GM12878 (cell line): Measurements from ENCODE around the gene CHRNA9. TPM values are rescaled to one million over a fixed set of nuclear protein-coding genes. Genes with fewer than 3 reads are reported as not detected.

Experiments used
- ATAC-seq: fragments of 200-7000 bp; cut with Tn5 transposase; 3 replicates; pipeline ENCODE4 v1.9.1; 2020; ENCODE audit warnings: mild to moderate bottlenecking, moderate library complexity
- BruUV-seq: library from RNA; stranded (reverse); fragments of 400-500 nt; replicated peaks from 2 replicates; lab custom pipeline; 2021; lab: Mats Ljungman, UMichigan
- CTCF ChIA-PET: fragments of 300-600 bp; sonication (Branson Sonifier 250); formaldehyde crosslinking; extraction: SDS; loops from one replicate; lab custom pipeline; 2021; ENCODE audit warnings: inconsistent platforms; lab: Yijun Ruan, JAX
- POLR2A ChIA-PET: fragments of 350-600 bp; formaldehyde crosslinking; extraction: SDS; loops from one replicate; lab custom pipeline; 2021; ENCODE audit warnings: inconsistent platforms; lab: Charles Lee
- RAD21 ChIA-PET: fragments of 300-600 bp; sonication (Branson Sonifier 250); formaldehyde crosslinking; loops from one replicate; lab custom pipeline; 2023; ENCODE audit warnings: antibody characterized with exemption; ENCODE audit not compliant: unreplicated experiment; lab: Charles Lee
- SMC1A ChIA-PET: fragments of 300-600 bp; sonication (Branson Sonifier 250); formaldehyde crosslinking; loops from one replicate; lab custom pipeline; 2023; ENCODE audit not compliant: unreplicated experiment, uncharacterized antibody; lab: Charles Lee
- DNase-seq: peaks from one replicate; pipeline ENCODE4 v3.0.0-alpha.2; 2011; ENCODE audit warnings: low read depth, low spot score
- FAIRE-seq: peaks from 3 replicates; lab custom pipeline; 2011; peaks lifted over from hg19 to GRCh38; lab: Jason Lieb, UNC
- H2AFZ ChIP-seq: 2 replicates; pipeline ENCODE4 v1.6.0; 2011; ENCODE audit warnings: low read depth, low read length, control low read depth; ENCODE audit not compliant: control insufficient read depth
- H3K27ac ChIP-seq: 2 replicates; pipeline ENCODE4 v1.5.1; 2011; ENCODE audit warnings: control low read depth; ENCODE audit not compliant: control insufficient read depth, insufficient read depth
- H3K27me3 ChIP-seq, 2 experiments: replicated peaks in 1 of 2; 2 replicates each; pipeline versions ENCODE4 v1.6.0 to v1.6.1; 2011; ENCODE audit warnings: low read length in 1 of 2; ENCODE audit not compliant: control insufficient read depth in 2 of 2, insufficient read depth in 2 of 2
- H3K36me3 ChIP-seq, 2 experiments: 2 replicates each; pipeline ENCODE4 v1.5.1; 2011; ENCODE audit warnings: low read length in 1 of 2; ENCODE audit not compliant: control insufficient read depth in 2 of 2, insufficient read depth in 2 of 2
- H3K4me1 ChIP-seq: 2 replicates; pipeline ENCODE4 v1.6.1; 2011; ENCODE audit warnings: mild to moderate bottlenecking, low read length, moderate library complexity, mixed read lengths; ENCODE audit not compliant: control insufficient read depth, insufficient read depth
- H3K4me2 ChIP-seq: 2 replicates; pipeline ENCODE4 v1.6.0; 2011; ENCODE audit warnings: control low read depth; ENCODE audit not compliant: control insufficient read depth, insufficient read depth
- H3K4me3 ChIP-seq: fragments of 200-600 bp; sonication (generic); 2 replicates; pipeline ENCODE4 v1.5.1; 2016
- H3K79me2 ChIP-seq: 2 replicates; pipeline ENCODE4 v1.6.0; 2011; ENCODE audit warnings: low read length; ENCODE audit not compliant: control insufficient read depth, insufficient read depth
- H3K9ac ChIP-seq: 2 replicates; pipeline ENCODE4 v1.8.0; 2011; ENCODE audit warnings: low read length, control low read depth, mixed read lengths; ENCODE audit not compliant: control insufficient read depth, insufficient read depth
- H3K9me3 ChIP-seq: replicated peaks from 3 replicates; pipeline ENCODE4 v1.5.1; 2011; ENCODE audit warnings: mild to moderate bottlenecking, low read length; ENCODE audit not compliant: control insufficient read depth, insufficient read depth
- H4K20me1 ChIP-seq: 2 replicates; pipeline ENCODE4 v1.6.0; 2011; ENCODE audit not compliant: control insufficient read depth, insufficient read depth
- CREM ChIP-seq: IDR thresholded peaks from 2 replicates; pipeline ENCODE4 v1.6.1; 2014; ENCODE audit warnings: antibody characterized with exemption, low read depth
- DPF2 ChIP-seq: fragments of 450-650 bp; IDR thresholded peaks from 2 replicates; pipeline ENCODE4 v1.6.1; 2017; ENCODE audit warnings: mild to moderate bottlenecking
- EP300 ChIP-seq, 2 experiments: fragments of 150-350 bp in 1 of 2; IDR thresholded peaks; 2 replicates each; pipeline ENCODE4 v1.6.1; 2011 to 2012; ENCODE audit warnings: low read depth in 2 of 2, low read length in 2 of 2, borderline replicate concordance in 1 of 2, improper control_type of control experiment in 1 of 2, inconsistent platforms in 1 of 2; ENCODE audit not compliant: control insufficient read depth in 1 of 2
- FOXK2 ChIP-seq: fragments of 450-650 bp; IDR thresholded peaks from 2 replicates; pipeline ENCODE4 v1.6.1; 2017; ENCODE audit warnings: mild to moderate bottlenecking, moderate library complexity
- GATAD2B ChIP-seq: fragments of 450-650 bp; conservative IDR thresholded peaks from 2 replicates; pipeline ENCODE4 v1.6.1; 2017; ENCODE audit warnings: low read depth, mild to moderate bottlenecking, moderate library complexity
- MXI1 ChIP-seq: fragments of 150-350 bp; IDR thresholded peaks from 2 replicates; pipeline ENCODE4 v1.6.1; 2011; ENCODE audit warnings: low read depth, mild to moderate bottlenecking, inconsistent platforms, low read length, improper control_type of control experiment
- MYB ChIP-seq: fragments of 150-350 bp; IDR thresholded peaks from 2 replicates; pipeline ENCODE4 v1.6.1; 2014; ENCODE audit warnings: mild to moderate bottlenecking, low read depth, low read length, borderline replicate concordance
- NBN ChIP-seq: fragments of 450-650 bp; IDR thresholded peaks from 2 replicates; pipeline ENCODE4 v1.6.1; 2016
- NFXL1 ChIP-seq: fragments of 450-650 bp; IDR thresholded peaks from 2 replicates; pipeline ENCODE4 v1.6.1; 2017; ENCODE audit warnings: antibody characterized with exemption, mild to moderate bottlenecking, borderline replicate concordance
- POU2F2 ChIP-seq: IDR thresholded peaks from 3 replicates; pipeline ENCODE4 v1.6.1; 2011; ENCODE audit warnings: low read depth, mild to moderate bottlenecking, low read length, borderline replicate concordance
- RB1 ChIP-seq: fragments of 450-650 bp; formaldehyde crosslinking; IDR thresholded peaks from 2 replicates; pipeline ENCODE4 v1.6.1; 2017; ENCODE audit warnings: mild to moderate bottlenecking, borderline replicate concordance
- RBBP5 ChIP-seq: fragments of 200-600 bp; sonication (generic); conservative IDR thresholded peaks from 2 replicates; pipeline ENCODE4 v1.6.1; 2016
- RCOR1 ChIP-seq: conservative IDR thresholded peaks from 2 replicates; pipeline ENCODE4 v1.6.1; 2012; ENCODE audit warnings: low read depth, low read length, improper control_type of control experiment
- SMAD5 ChIP-seq: IDR thresholded peaks from 2 replicates; pipeline ENCODE4 v1.6.1; 2016; ENCODE audit warnings: antibody characterized with exemption, low read depth
- WRNIP1 ChIP-seq: IDR thresholded peaks from 2 replicates; pipeline ENCODE4 v1.6.1; 2011; ENCODE audit warnings: low read depth, low read length, improper control_type of control experiment, borderline replicate concordance
- ZNF217 ChIP-seq: fragments of 450-650 bp; IDR thresholded peaks from 2 replicates; pipeline ENCODE4 v1.6.1; 2017; ENCODE audit warnings: antibody characterized with exemption, mild to moderate bottlenecking
- ZNF274 ChIP-seq: IDR thresholded peaks from one replicate; pipeline ENCODE4 v1.8.0; 2011; ENCODE audit not compliant: insufficient read length, insufficient read depth
- WGBS: methylation state at CpG from one replicate; pipeline ENCODE4 v1.1.6; 2016; ENCODE audit warnings: low lambda C conversion rate; ENCODE audit not compliant: insufficient replicate concordance, insufficient coverage; ENCODE audit errors: missing lambda C conversion rate; 5-methylcytosine and 5-hydroxymethylcytosine counted together
- in situ Hi-C: fragments of 300-500 bp; cut with MboI; formaldehyde crosslinking; loops from 9 replicates; pipeline ENCODE4 v1.14.3; 2018; ENCODE audit warnings: mixed read lengths
- intact Hi-C: fragments of 100-400 bp; cut with micrococcal nuclease; formaldehyde crosslinking; loops from one replicate; pipeline ENCODE4 v1.14.2; 2022; ENCODE audit not compliant: unreplicated experiment
- polyA plus RNA-seq, 11 experiments: library from polyadenylated mRNA; depleted of rRNA in 4 of 11; unstranded in 6 of 11; stranded (reverse) in 5 of 11; fragments of >200 nt; fragmentation: Nextera tagmentation in 4 of 11; fragmentation: Illumina TruSeq in 1 of 11; extraction: Ambion mirVana in 4 of 11; extraction: Trizol in 1 of 11; gene quantifications; 1 replicate in 1 of 11; 2 replicates in 10 of 11; pipeline versions ENCODE4 v1.2.1 to v1.2.3, GENCODE V29; 2011 to 2016; ENCODE audit warnings: inconsistent platforms in 2 of 11, missing spikeins in 2 of 11, low read depth in 1 of 11
- total RNA-seq, 4 experiments: library from RNA; depleted of rRNA in 3 of 4; stranded (reverse); fragments of >200 nt in 3 of 4; fragmentation: Illumina TruSeq in 1 of 4; extraction: Trizol in 1 of 4; gene quantifications; 2 replicates each; pipeline versions ENCODE4 v1.2.1 to v1.2.3, GENCODE V29; 2013 to 2021
- TF ChIP-seq, protein P1 (sequence below): fragments of 450-650 bp; IDR thresholded peaks from 2 replicates; pipeline ENCODE4 v1.6.1; 2017; ENCODE audit warnings: mild to moderate bottlenecking, moderate library complexity
- TF ChIP-seq, protein P2 (sequence below): fragments of 450-650 bp; IDR thresholded peaks from 2 replicates; pipeline ENCODE4 v1.6.1; 2014; ENCODE audit warnings: mild to moderate bottlenecking
- TF ChIP-seq, protein P3 (sequence below): IDR thresholded peaks from 2 replicates; pipeline ENCODE4 v1.6.1; 2011; ENCODE audit warnings: borderline replicate concordance, low read depth, mild to moderate bottlenecking, moderate library complexity, mixed read lengths, low read length; ENCODE audit not compliant: insufficient read depth; ENCODE audit errors: extremely low read length

Gene CHRNA9
- total and polyA plus RNA-seq, 10 of the 15 experiments (the other 5 are each of a cell fraction or from before 2014, with no cell fraction given): 0.05 to 0.09 (median 0.08) TPM; not detected in 7

DNA sequence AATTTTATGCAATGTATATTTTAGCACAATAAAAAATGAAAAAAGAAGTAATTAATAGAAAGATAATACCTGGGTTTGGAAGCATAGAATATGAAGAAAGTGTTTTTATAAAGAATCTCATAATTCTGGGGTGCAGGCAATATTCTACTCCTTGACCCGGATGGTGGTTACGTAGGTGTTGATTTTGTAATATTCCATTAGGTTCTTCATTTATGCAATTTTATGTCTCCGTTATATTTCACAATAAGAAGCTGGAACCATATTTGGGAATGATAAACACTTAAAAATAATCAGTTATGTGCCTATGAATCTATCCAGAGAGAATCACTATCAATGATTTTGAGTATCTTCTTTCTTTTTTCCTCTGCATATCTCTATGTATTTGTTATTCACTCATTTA is 38.5 kb downstream of the CHRNA9 start:
- Histone ChIP-seq H3K9me3 (no peaks in the 10 kb centered on the region), H3K4me1 (no peaks in the 10 kb centered on the region), H3K27me3 (no peaks in the 10 kb centered on the region), H3K4me2 (no peak overlapping the region), H3K36me3 (no peaks in the 10 kb centered on the region), H2AFZ (no peak overlapping the region), H3K9ac (no peak overlapping the region), H3K79me2 (no peaks in the 10 kb centered on the region), H3K4me3 (no peak overlapping the region), H4K20me1 (no peaks in the 10 kb centered on the region), H3K27ac (no peak overlapping the region)
- WGBS: 94% methylated on average over 3 of the region's 3 CpGs
- ChIA-PET SMC1A (interaction anchor here (1.0 to 1.5 kb wide), 2 partner anchors 345 to 467 kb away, joined by 3 read pairs; no protein-coding TSS in a partner anchor), POLR2A (no interaction called here), RAD21 (no interaction called here), CTCF (no interaction called here)
- ATAC-seq (no peak), FAIRE-seq (no peak), DNase-seq (no peak)
- intact Hi-C loops: no loop called here
- in situ Hi-C loops: no loop called here
- TF ChIP-seq NFXL1 (no peak), MYB (no peak), NBN (no peak), DPF2 (no peak), FOXK2 (no peak), RBBP5 (no peak), CREM (no peak), EP300 (IDR thresholded peaks at IDR 0.05; ENCODE audit: borderline replicate concordance in 1 of 2, control insufficient read depth in 1 of 2, low read depth in 2 of 2, low read length in 2 of 2) (no peak), RCOR1 (no peak), WRNIP1 (no peak), GATAD2B (no peak), RB1 (no peak), POU2F2 (no peak), SMAD5 (no peak), ZNF217 (no peak), MXI1 (no peak), ZNF274 (no peak)
- TF ChIP-seq, protein P1, sequence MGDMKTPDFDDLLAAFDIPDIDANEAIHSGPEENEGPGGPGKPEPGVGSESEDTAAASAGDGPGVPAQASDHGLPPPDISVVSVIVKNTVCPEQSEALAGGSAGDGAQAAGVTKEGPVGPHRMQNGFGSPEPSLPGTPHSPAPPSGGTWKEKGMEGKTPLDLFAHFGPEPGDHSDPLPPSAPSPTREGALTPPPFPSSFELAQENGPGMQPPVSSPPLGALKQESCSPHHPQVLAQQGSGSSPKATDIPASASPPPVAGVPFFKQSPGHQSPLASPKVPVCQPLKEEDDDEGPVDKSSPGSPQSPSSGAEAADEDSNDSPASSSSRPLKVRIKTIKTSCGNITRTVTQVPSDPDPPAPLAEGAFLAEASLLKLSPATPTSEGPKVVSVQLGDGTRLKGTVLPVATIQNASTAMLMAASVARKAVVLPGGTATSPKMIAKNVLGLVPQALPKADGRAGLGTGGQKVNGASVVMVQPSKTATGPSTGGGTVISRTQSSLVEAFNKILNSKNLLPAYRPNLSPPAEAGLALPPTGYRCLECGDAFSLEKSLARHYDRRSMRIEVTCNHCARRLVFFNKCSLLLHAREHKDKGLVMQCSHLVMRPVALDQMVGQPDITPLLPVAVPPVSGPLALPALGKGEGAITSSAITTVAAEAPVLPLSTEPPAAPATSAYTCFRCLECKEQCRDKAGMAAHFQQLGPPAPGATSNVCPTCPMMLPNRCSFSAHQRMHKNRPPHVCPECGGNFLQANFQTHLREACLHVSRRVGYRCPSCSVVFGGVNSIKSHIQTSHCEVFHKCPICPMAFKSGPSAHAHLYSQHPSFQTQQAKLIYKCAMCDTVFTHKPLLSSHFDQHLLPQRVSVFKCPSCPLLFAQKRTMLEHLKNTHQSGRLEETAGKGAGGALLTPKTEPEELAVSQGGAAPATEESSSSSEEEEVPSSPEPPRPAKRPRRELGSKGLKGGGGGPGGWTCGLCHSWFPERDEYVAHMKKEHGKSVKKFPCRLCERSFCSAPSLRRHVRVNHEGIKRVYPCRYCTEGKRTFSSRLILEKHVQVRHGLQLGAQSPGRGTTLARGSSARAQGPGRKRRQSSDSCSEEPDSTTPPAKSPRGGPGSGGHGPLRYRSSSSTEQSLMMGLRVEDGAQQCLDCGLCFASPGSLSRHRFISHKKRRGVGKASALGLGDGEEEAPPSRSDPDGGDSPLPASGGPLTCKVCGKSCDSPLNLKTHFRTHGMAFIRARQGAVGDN: no peak
- TF ChIP-seq, protein P2, sequence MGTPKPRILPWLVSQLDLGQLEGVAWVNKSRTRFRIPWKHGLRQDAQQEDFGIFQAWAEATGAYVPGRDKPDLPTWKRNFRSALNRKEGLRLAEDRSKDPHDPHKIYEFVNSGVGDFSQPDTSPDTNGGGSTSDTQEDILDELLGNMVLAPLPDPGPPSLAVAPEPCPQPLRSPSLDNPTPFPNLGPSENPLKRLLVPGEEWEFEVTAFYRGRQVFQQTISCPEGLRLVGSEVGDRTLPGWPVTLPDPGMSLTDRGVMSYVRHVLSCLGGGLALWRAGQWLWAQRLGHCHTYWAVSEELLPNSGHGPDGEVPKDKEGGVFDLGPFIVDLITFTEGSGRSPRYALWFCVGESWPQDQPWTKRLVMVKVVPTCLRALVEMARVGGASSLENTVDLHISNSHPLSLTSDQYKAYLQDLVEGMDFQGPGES: no peak
- TF ChIP-seq, protein P3, sequence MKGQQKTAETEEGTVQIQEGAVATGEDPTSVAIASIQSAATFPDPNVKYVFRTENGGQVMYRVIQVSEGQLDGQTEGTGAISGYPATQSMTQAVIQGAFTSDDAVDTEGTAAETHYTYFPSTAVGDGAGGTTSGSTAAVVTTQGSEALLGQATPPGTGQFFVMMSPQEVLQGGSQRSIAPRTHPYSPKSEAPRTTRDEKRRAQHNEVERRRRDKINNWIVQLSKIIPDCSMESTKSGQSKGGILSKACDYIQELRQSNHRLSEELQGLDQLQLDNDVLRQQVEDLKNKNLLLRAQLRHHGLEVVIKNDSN: no peak
- no TSS peak for BruUV-seq
